NCI-H2081 treated with DMSO at 0.1 percent for 48 hours (cell line): ENCODE results near the gene CRELD1.

Experiments used
- DNase-seq: peaks from one replicate; lab custom pipeline; 2025; lab: John Stamatoyannopoulos, UW

Gene CRELD1

GRCh38 chr3:9955611-9956352 is 22.1 kb downstream of the CRELD1 start:
- DNase-seq: no peak

GRCh38 chr3:9957214-9957613 is 23.6 kb downstream of the CRELD1 start:
- no peak for DNase-seq

- no peak for DNase-seq
Measured at GRCh38 chr3:9965200-9965875, 31.7 kb downstream of the CRELD1 start.

GRCh38 chr3:9966841-9967240 is 33.2 kb downstream of the CRELD1 start:
- DNase-seq: no peak

GRCh38 chr3:9969632-9970019 is 36.0 kb downstream of the CRELD1 start:
- no peak for DNase-seq

GRCh38 chr3:9970020-9970652 is 36.5 kb downstream of the CRELD1 start:
- no peak for DNase-seq

- DNase-seq: no peak
Measured at GRCh38 chr3:9976721-9977709, 43.4 kb downstream of the CRELD1 start.

- DNase-seq: no peak
Measured at GRCh38 chr3:9978710-9979305, 45.2 kb downstream of the CRELD1 start.

- DNase-seq: no peak
Measured at GRCh38 chr3:9980251-9980650, 46.6 kb downstream of the CRELD1 start.

GRCh38 chr3:9986230-9986725 is 52.6 kb downstream of the CRELD1 start:
- DNase-seq: no peak

- no peak for DNase-seq
Measured at GRCh38 chr3:9994086-9994844, 60.6 kb downstream of the CRELD1 start.
